NCI-H82 (cell line): Measurements from ENCODE around the gene NTM.

Source experiments
- DNase-seq: peaks from one replicate; lab custom pipeline; 2025; lab: John Stamatoyannopoulos, UW

NTM gene

GRCh38 chr11:132008226-132008625 lies 637.8 kb downstream of the NTM start:
- no peak for DNase-seq

- DNase-seq, result no peak
These were observed 638.5 kb downstream of the NTM start for GRCh38 chr11:132008872-132009271.

GRCh38 chr11:132020001-132020400 lies 649.6 kb downstream of the NTM start:
- DNase-seq, result no peak

- no peak for DNase-seq
These were observed 651.9 kb downstream of the NTM start for GRCh38 chr11:132022285-132022684.

- DNase-seq, result peak; percentile 88
These were observed 652.5 kb downstream of the NTM start for GRCh38 chr11:132022733-132023478.

GRCh38 chr11:132024587-132025295 lies 654.3 kb downstream of the NTM start:
- no peak for DNase-seq

GRCh38 chr11:132026746-132027145 lies 656.3 kb downstream of the NTM start:
- DNase-seq, result no peak

- peak; percentile 77 for DNase-seq
These were observed 658.2 kb downstream of the NTM start for GRCh38 chr11:132028380-132029240.

- DNase-seq, result no peak
These were observed 660.5 kb downstream of the NTM start for GRCh38 chr11:132030896-132031295.

GRCh38 chr11:132032555-132032954 lies 662.1 kb downstream of the NTM start:
- no peak for DNase-seq

- DNase-seq, result no peak
These were observed 662.6 kb downstream of the NTM start for GRCh38 chr11:132033051-132033450.

- DNase-seq, result no peak
These were observed 664.8 kb downstream of the NTM start for GRCh38 chr11:132035228-132035627.

- no peak for DNase-seq
These were observed 665.4 kb downstream of the NTM start for GRCh38 chr11:132035766-132036165.

GRCh38 chr11:132036220-132036619 lies 665.8 kb downstream of the NTM start:
- DNase-seq, result no peak

GRCh38 chr11:132036746-132037466 lies 666.5 kb downstream of the NTM start:
- DNase-seq, result no peak

- no peak for DNase-seq
These were observed 667.0 kb downstream of the NTM start for GRCh38 chr11:132037467-132037862.

- DNase-seq, result no peak
These were observed 667.5 kb downstream of the NTM start for GRCh38 chr11:132037956-132038355.

- no peak for DNase-seq
These were observed 669.1 kb downstream of the NTM start for GRCh38 chr11:132039521-132039920.

- no peak for DNase-seq
These were observed 671.9 kb downstream of the NTM start for GRCh38 chr11:132042296-132042695.

GRCh38 chr11:132043714-132044113 lies 673.3 kb downstream of the NTM start:
- DNase-seq, result no peak

GRCh38 chr11:132045107-132045506 lies 674.7 kb downstream of the NTM start:
- no peak for DNase-seq

GRCh38 chr11:132046288-132046865 lies 676.0 kb downstream of the NTM start:
- DNase-seq, result no peak
